Activated T-cell treated with anti-CD3 and anti-CD28 coated beads for 4 hours (primary cell): ENCODE results near the gene LHX6.

Experiments used
- DNase-seq: peaks from one replicate; pipeline ENCODE4 v3.0.0-alpha.2; 2020

Gene LHX6

DNA sequence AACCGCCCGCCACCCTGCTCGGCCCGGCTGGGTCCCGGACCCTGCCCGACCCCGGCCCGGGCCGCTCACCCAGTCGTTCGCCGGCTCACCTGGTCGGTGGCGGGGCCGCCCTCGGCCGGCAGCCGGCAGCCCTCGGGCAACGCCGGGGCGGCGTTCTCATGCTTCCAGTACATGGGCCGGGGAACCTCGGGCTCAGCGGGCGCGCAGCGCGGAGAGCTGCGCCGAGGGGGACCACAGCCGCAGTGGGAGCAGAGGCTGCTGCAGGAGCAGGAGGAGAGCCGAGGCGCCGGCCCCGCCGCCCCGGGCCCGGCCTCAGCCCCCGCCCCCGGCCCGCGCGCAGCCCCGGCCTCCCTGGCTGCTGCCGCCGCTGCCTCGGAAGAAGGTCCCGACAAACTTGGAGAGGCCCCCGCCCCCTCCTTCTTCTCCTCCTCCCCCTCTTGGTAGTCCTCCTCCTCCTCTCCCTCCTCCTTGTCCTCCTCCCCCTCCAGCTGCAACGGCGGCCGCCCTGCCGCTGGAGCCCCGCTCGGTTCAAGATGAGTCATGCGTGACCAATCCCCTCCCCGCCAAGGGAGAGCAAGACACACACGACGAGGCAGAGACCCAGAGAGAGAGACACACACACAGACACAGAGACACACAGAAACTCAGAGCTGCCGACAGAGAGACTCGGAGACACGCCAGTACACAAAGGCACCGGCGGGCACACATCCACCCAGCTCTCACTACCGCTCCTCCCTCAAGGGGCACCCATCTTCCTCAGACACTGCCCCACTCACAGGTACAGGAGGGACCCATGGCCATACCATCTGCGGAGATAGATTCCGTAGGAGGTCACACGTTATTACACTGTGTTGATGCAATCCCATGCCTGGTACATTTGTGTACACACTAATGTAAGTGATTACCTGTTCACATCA lies at the start of gene LHX6:
LHX6 (minus strand) TSS at position 390 of the 917 bp plus-strand sequence; CDS start at position 173, 217 bp downstream.
- DNase-seq = peak; percentile 5

- DNase-seq = no peak
Observed at GRCh38 chr9:122277285-122277897, 48.6 kb upstream of the LHX6 start.

DNA sequence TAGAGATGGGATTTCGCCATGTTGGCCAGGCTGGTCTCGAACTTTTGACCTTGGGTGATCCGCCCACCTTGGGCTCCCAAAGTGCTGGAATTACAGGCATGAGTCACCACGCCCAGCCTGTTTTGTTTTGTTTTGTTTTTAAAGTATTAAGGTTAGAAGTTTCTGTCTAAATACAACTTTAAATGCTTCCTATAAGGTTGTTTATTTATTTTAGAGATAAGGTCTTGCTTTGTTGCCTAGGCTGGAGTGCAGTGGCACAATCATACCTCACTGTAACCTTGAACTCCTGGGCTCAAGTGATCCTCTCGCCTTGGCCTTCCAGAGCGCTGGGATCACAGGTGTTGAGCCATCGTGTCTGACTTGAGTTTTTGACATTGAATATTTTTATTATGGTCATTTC lies 47.3 kb upstream of the LHX6 start:
- no peak for DNase-seq

DNA sequence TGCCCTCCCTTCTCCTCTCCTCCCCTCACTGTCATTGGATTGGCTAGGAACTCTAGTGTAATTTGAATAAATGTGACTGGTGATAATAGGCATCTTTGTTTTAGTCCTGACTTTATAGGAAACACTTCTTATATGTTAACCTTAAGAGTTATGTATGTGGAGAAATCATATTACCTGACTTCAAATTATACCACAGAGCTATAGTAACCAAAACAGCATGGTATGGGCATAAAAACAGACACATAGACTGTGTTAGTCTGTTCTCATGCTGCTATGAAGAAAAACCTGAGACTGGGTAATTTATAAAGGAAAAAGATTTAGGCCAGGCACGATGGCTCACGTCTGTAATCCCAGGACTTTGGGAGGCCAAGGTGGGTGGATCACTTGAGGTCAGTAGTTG lies 45.3 kb upstream of the LHX6 start:
- DNase-seq = no peak

- DNase-seq = no peak
Observed at GRCh38 chr9:122268041-122268814, 39.5 kb upstream of the LHX6 start.

- DNase-seq = no peak
Observed at GRCh38 chr9:122265149-122265915, 36.6 kb upstream of the LHX6 start.

DNA sequence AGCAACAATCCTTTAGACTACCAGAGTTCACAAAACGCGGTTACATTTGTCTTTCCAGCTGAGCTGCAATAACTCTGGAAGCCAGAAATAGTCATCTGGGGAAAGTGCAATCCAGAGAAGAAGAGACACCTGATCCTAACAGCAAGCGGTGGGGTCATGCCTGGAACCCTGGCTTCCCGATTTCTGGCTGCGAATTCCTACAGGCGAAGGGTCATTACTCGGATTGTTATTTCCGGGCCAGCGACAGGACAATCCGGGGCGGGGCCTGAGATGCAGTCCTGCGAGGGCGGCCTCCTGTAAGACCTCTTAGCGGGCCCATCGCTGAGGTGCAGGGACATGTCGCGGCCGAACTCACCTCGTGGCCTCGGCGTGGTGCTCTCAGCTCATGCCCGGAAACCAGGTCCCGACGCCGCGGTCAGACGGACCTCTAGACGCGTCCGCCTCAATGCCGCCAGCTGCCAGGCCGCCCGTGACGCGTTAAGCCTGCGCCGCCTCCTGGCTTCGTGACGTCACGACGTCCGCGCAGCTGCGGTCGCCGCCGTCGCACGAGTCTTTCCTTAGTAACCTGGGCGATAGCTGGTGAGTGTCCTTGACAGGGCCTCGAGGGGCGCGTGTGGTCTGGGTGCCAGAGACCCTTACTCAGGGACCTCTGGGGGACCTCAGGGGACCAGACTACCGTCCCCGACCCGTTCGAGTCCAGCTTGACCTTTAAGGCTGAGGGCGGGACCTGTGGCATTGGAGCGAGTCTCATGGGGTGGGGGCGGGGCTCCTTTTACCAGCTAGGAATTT lies 35.8 kb upstream of the LHX6 start, which contains the start of the genes MRRF and RBM18:
MRRF (plus strand) TSS at position 523 of the 789 bp plus-strand sequence. CDS start 6,010 bp downstream, outside the sequence.
RBM18 (minus strand) TSS at position 481 of the 789 bp plus-strand sequence. CDS start 3,348 bp downstream, outside the sequence.
- peak; percentile 86 for DNase-seq

GRCh38 chr9:122263699-122264349 lies 35.1 kb upstream of the LHX6 start:
- no peak for DNase-seq

GRCh38 chr9:122262073-122262472 lies 33.3 kb upstream of the LHX6 start:
- no peak for DNase-seq

- DNase-seq = no peak
Observed at GRCh38 chr9:122261469-122261881, 32.7 kb upstream of the LHX6 start.

DNA sequence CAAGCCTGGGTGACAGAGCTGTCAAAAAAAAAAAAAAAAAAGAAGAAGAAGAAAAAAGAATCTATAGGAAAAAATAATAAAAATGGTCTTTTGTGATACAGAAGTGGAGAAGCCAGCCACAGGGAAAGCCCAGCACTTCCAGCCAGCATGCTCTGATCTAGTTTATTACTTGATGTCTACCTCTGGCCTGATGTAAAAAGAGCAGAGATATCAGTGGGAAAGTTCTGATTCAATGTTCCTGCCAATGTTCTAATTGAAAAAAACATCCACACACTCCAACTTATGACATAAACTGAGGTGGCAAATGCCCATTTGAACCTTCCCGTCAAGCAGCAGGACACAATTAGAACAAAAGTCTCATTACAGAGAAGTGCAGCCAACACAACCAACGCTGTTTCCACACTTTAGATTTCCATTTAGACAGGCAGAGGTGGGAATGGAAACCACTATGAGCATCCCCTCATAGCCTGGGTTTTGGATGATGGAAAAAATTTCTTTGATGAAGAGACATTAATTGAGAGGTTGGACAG lies 30.2 kb upstream of the LHX6 start:
- no peak for DNase-seq

- no peak for DNase-seq
Observed at GRCh38 chr9:122256206-122256605, 27.4 kb upstream of the LHX6 start.

- DNase-seq = no peak
Observed at GRCh38 chr9:122254761-122255160, 26.0 kb upstream of the LHX6 start.

- DNase-seq = no peak
Observed at GRCh38 chr9:122252796-122253195, 24.0 kb upstream of the LHX6 start.

DNA sequence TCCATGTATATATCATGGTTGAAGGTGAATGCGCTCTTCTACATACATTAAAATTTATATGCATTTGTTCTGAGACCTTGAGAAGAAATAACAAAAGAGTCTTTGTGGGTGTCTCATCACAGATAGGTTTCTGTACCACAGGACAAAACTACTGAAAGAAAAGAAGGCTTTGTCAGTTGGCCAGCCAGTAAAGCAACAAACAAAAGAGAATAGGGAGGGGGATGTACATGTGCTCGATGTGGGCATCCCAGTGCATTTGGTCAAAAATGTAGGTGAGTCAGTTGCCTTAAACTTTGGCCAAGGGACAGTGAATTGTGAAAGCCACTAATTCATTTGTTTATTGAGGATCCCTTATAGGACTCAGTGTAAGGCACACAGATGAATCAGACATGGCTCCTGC lies 22.6 kb upstream of the LHX6 start:
- no peak for DNase-seq

GRCh38 chr9:122248448-122248865 lies 19.7 kb upstream of the LHX6 start:
- DNase-seq = no peak

- DNase-seq = no peak
Observed at GRCh38 chr9:122246666-122247065, 17.9 kb upstream of the LHX6 start.

DNA sequence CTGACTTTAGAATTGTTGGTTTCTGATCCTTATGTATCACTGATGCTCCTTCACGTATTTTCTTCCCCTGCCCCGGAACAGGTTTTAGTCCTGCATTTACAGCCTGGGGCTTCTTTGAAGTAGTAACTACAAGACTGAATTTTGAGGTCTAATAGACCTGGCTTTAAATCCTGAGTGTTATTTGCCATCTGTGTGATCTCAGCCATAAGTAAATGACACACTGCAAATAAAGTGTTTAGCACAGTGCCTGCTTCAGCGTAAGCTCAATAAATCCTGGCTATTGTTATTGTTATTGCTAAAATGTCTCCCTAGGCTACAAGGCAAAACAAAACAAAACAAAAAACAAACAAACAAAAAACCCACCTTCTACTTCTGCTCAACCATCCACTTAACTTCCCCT lies 15.6 kb upstream of the LHX6 start:
- no peak for DNase-seq

DNA sequence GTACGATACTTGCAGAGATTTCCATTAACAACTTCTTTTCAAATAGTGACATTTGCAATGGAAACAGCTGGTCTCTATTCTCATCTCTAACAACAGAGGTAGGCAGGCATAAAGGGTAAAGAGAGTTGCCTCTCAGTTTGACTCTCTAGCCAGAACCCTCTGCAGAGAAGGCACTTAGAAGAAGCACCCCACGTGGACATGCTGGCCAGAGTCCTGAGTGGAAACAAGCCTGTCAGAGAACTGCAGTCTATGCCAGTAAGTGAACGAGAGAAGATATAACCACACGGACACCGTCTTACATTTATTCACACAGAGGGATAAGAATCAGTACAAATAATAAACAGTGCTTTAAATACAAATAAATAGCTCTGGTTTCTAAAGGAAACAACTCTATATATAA lies 11.0 kb upstream of the LHX6 start:
- no peak for DNase-seq

- DNase-seq = no peak
Observed at GRCh38 chr9:122236681-122237080, 7.9 kb upstream of the LHX6 start.
